ENCODE results near the gene BRD2.

BRD2 gene

DNA sequence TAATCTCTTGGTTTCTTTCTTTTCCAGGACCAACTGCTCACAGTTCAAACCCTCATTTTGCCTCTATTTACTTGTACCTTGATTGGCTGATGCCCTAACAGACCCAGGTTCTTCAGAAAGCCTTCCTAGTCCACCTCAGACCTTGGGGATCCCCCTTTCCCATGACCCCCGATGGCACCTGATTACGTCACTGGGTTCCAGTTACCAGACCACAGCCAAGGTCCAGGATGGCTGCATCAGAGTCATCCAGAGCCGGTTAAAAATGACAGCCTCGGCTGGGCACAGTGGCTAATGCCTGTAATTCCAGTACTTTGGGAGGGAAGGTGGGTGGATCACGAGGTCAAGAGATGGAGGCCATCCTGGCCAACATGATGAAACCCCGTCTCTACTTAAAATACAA, 36.5 kb downstream of the BRD2 start:
- H3K27ac ChIP-seq (replicated peaks; ENCODE audit: low read length) = no peak overlapping the region
- H3K4me2 ChIP-seq (ENCODE audit: insufficient read depth, low read length, poor library complexity, severe bottlenecking) = no peak overlapping the region
- H2BK5ac ChIP-seq (ENCODE audit: low read length) = no peak overlapping the region
- H3K4ac ChIP-seq (ENCODE audit: low read length) = no peak overlapping the region
- H2BK12ac ChIP-seq (ENCODE audit: low read length) = no peak overlapping the region
- no peaks in the 10 kb centered on the region for H3K9me3 ChIP-seq (replicated peaks in 1 of 2; ENCODE audit: control insufficient read depth in 2 of 2, insufficient read depth in 1 of 2, low read depth in 1 of 2, low read length in 2 of 2)
- no peak for DNase-seq (ENCODE audit: low spot score)
- no CpG with 5 or more reads among the region's 6 CpGs for WGBS, 2 donors (ENCODE audit: extremely low coverage in 2 of 2, insufficient read length in 2 of 2, insufficient replicate concordance in 1 of 2)
- no peak overlapping the region for H2AFZ ChIP-seq (ENCODE audit: low read length)
- H3K4me3 ChIP-seq (ENCODE audit: low read length in 2 of 2) = no peak overlapping the region
- H3K36me3 ChIP-seq (replicated peaks in 1 of 2; ENCODE audit: control insufficient read depth in 2 of 2, insufficient read depth in 2 of 2, low read length in 2 of 2) = no peaks in the 10 kb centered on the region
- no peak overlapping the region for H4K8ac ChIP-seq (ENCODE audit: low read depth, low read length)
- peaks cover 0 to 78% (median 0%) of the 10 kb centered on the region in 3 experiments for H3K27me3 ChIP-seq (ENCODE audit: control insufficient read depth in 3 of 3, insufficient read depth in 3 of 3, low read depth in 1 of 3, low read length in 3 of 3)
- H3K18ac ChIP-seq (ENCODE audit: low read length) = no peak overlapping the region
- H3K9ac ChIP-seq (ENCODE audit: low read depth, low read length, poor library complexity) = no peak overlapping the region
- no peaks in the 10 kb centered on the region for H3K79me1 ChIP-seq (ENCODE audit: low read depth, low read length)
- no peak overlapping the region for H2BK15ac ChIP-seq (ENCODE audit: low read length)
- H4K91ac ChIP-seq (ENCODE audit: low read depth, low read length, poor library complexity) = no peak overlapping the region
- no peak overlapping the region for H2BK120ac ChIP-seq (ENCODE audit: low read depth, low read length)
- H3K14ac ChIP-seq (ENCODE audit: low read length) = no peak overlapping the region
- H3K4me1 ChIP-seq (ENCODE audit: control insufficient read depth in 2 of 2, insufficient read depth in 1 of 2, low read depth in 1 of 2, low read length in 2 of 2) = peaks cover 0 to 4% of the 10 kb centered on the region in 2 donors
- H2AK5ac ChIP-seq (ENCODE audit: low read depth, low read length) = no peak overlapping the region
- no peak overlapping the region for H3K23ac ChIP-seq (ENCODE audit: low read depth, low read length, poor library complexity)

DNA sequence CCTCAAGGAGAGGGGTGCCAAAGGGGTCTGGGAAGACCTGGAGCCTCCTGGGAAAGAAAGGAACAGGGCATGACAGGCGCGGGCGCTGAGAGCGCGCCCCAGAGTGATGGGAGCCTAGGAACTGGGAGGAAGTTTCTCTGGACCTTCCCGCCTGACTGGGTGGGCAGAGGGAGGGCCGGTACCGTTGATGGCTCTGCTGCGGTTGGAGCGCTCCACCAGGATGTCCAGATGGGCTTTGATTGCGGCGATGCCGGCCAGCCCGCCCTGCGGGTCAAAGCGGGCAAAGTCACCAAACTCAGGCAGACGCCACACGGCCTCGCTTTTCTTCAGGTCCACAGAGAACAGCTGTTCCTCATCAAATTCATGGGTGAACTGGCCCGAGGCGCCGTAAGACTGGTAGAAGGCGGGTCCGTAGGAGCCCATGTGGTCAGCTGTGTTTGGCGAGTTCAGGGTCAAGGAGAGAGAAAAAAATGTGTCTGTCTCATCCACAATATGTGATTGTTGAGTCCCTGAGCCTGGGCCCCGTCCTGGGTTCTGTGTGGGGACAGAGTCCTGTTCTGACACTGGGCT, 39.5 kb downstream of the BRD2 start:
- no peak overlapping the region for H3K9ac ChIP-seq (ENCODE audit: low read depth, low read length, poor library complexity)
- H3K27me3 ChIP-seq (ENCODE audit: control insufficient read depth in 3 of 3, insufficient read depth in 3 of 3, low read depth in 1 of 3, low read length in 3 of 3) = peaks cover 0 to 69% (median 0%) of the 10 kb centered on the region in 3 experiments
- H4K8ac ChIP-seq (ENCODE audit: low read depth, low read length) = no peak overlapping the region
- H3K4me1 ChIP-seq (ENCODE audit: control insufficient read depth in 2 of 2, insufficient read depth in 1 of 2, low read depth in 1 of 2, low read length in 2 of 2) = peaks cover 0 to 4% of the 10 kb centered on the region in 2 donors
- H2BK5ac ChIP-seq (ENCODE audit: low read length) = no peak overlapping the region
- no peaks in the 10 kb centered on the region for H3K36me3 ChIP-seq (replicated peaks in 1 of 2; ENCODE audit: control insufficient read depth in 2 of 2, insufficient read depth in 2 of 2, low read length in 2 of 2)
- H3K27ac ChIP-seq (replicated peaks; ENCODE audit: low read length) = no peak overlapping the region
- no peak overlapping the region for H3K4me2 ChIP-seq (ENCODE audit: insufficient read depth, low read length, poor library complexity, severe bottlenecking)
- H3K18ac ChIP-seq (ENCODE audit: low read length) = no peak overlapping the region
- no CpG with 5 or more reads among the region's 26 CpGs for WGBS, 2 donors (ENCODE audit: extremely low coverage in 2 of 2, insufficient read length in 2 of 2, insufficient replicate concordance in 1 of 2)
- no peak overlapping the region for H2BK15ac ChIP-seq (ENCODE audit: low read length)
- H2AK5ac ChIP-seq (ENCODE audit: low read depth, low read length) = peak overlapping the region; percentile 48
- peak overlapping the region; percentile 9 for H3K23ac ChIP-seq (ENCODE audit: low read depth, low read length, poor library complexity)
- no peak overlapping the region for H3K4ac ChIP-seq (ENCODE audit: low read length)
- H2BK12ac ChIP-seq (ENCODE audit: low read length) = no peak overlapping the region
- no peak overlapping the region for H3K14ac ChIP-seq (ENCODE audit: low read length)
- no peaks in the 10 kb centered on the region for H3K79me1 ChIP-seq (ENCODE audit: low read depth, low read length)
- no peak overlapping the region for H3K4me3 ChIP-seq (ENCODE audit: low read length in 2 of 2)
- H2AFZ ChIP-seq (ENCODE audit: low read length) = no peak overlapping the region
- no peak overlapping the region for H2BK120ac ChIP-seq (ENCODE audit: low read depth, low read length)
- no peak overlapping the region for H4K91ac ChIP-seq (ENCODE audit: low read depth, low read length, poor library complexity)
- no peaks in the 10 kb centered on the region for H3K9me3 ChIP-seq (replicated peaks in 1 of 2; ENCODE audit: control insufficient read depth in 2 of 2, insufficient read depth in 1 of 2, low read depth in 1 of 2, low read length in 2 of 2)
- DNase-seq (ENCODE audit: low spot score) = no peak

DNA sequence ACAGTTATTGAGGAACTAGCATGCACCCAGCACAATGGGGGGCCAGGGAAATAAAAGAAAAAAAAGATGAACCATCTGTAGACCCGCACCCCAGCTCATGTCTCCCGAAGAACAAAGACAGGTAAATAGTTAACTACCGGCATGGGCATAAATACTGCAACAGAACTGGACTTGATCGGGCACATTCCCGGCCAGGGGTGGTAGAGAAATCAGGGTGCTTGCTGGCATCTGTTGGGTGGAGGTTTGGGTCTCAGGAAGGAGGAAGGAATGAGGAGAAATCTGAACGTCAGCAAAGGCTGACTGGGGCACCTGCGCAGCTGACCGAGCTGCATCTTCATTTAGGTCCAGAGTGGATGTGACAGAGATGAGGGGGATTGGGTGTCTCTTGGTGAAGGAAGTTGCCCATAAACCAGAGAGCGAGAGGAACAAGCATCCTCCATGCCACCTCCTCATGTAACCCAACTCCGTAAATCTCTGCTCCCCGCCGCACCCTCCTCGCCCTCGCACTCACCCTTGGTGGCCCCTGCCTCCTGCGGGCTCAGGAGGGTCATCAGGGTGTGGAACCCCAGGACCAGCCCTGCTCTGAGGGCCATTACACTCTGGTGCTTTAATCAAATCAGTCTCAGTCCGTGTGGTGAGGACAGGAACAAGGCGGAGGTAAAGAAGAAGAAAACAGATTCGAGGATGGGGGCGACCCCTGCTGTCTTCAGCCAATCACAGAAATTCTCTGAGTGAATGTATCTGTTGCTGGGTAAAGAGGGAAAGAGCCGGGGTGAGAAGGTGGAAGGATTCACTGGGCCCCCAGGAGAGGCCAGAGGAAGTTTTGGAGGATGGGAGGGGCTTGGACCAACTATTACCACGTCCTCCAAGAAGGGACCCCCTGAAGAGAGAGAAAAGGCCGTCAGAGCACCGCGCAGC, 40.8 kb downstream of the BRD2 start, which contains the start of gene HLA-DOA:
TSS of gene HLA-DOA (minus strand) at position 648 of the 918 bp plus-strand sequence.
- H3K9ac ChIP-seq (ENCODE audit: low read depth, low read length, poor library complexity) = peak within 1 kb of the TSS; percentile 73
- no peak within 1 kb of the TSS for H2BK12ac ChIP-seq (ENCODE audit: low read length)
- peak; percentile 69 for DNase-seq (ENCODE audit: low spot score)
- H3K4ac ChIP-seq (ENCODE audit: low read length) = no peak within 1 kb of the TSS
- peaks cover 0 to 4% of the 10 kb centered on the region in 2 donors for H3K4me1 ChIP-seq (ENCODE audit: control insufficient read depth in 2 of 2, insufficient read depth in 1 of 2, low read depth in 1 of 2, low read length in 2 of 2)
- H3K36me3 ChIP-seq (replicated peaks in 1 of 2; ENCODE audit: control insufficient read depth in 2 of 2, insufficient read depth in 2 of 2, low read length in 2 of 2) = no peaks in the 10 kb centered on the region
- peak within 1 kb of the TSS; percentile 18 to 74 for H3K4me3 ChIP-seq (ENCODE audit: low read length in 2 of 2)
- H2BK120ac ChIP-seq (ENCODE audit: low read depth, low read length) = no peak within 1 kb of the TSS
- H3K4me2 ChIP-seq (ENCODE audit: insufficient read depth, low read length, poor library complexity, severe bottlenecking) = peak within 1 kb of the TSS; percentile 84
- no peaks in the 10 kb centered on the region for H3K9me3 ChIP-seq (replicated peaks in 1 of 2; ENCODE audit: control insufficient read depth in 2 of 2, insufficient read depth in 1 of 2, low read depth in 1 of 2, low read length in 2 of 2)
- H3K79me1 ChIP-seq (ENCODE audit: low read depth, low read length) = no peaks in the 10 kb centered on the region
- peak within 1 kb of the TSS; percentile 45 for H2BK15ac ChIP-seq (ENCODE audit: low read length)
- peak within 1 kb of the TSS; percentile 98 for H4K8ac ChIP-seq (ENCODE audit: low read depth, low read length)
- H2AFZ ChIP-seq (ENCODE audit: low read length) = peak within 1 kb of the TSS; percentile 85
- H3K18ac ChIP-seq (ENCODE audit: low read length) = peak within 1 kb of the TSS; percentile 92
- no peak within 1 kb of the TSS for H2BK5ac ChIP-seq (ENCODE audit: low read length)
- no peak within 1 kb of the TSS for H3K27ac ChIP-seq (replicated peaks; ENCODE audit: low read length)
- H3K27me3 ChIP-seq (ENCODE audit: control insufficient read depth in 3 of 3, insufficient read depth in 3 of 3, low read depth in 1 of 3, low read length in 3 of 3) = peaks cover 0 to 64% (median 0%) of the 10 kb centered on the region in 3 experiments
- no CpG with 5 or more reads among the region's 24 CpGs for WGBS, 2 donors (ENCODE audit: extremely low coverage in 2 of 2, insufficient read length in 2 of 2, insufficient replicate concordance in 1 of 2)
- no peak within 1 kb of the TSS for H2AK5ac ChIP-seq (ENCODE audit: low read depth, low read length)
- no peak within 1 kb of the TSS for H4K91ac ChIP-seq (ENCODE audit: low read depth, low read length, poor library complexity)
- no peak within 1 kb of the TSS for H3K23ac ChIP-seq (ENCODE audit: low read depth, low read length, poor library complexity)
- no peak within 1 kb of the TSS for H3K14ac ChIP-seq (ENCODE audit: low read length)

DNA sequence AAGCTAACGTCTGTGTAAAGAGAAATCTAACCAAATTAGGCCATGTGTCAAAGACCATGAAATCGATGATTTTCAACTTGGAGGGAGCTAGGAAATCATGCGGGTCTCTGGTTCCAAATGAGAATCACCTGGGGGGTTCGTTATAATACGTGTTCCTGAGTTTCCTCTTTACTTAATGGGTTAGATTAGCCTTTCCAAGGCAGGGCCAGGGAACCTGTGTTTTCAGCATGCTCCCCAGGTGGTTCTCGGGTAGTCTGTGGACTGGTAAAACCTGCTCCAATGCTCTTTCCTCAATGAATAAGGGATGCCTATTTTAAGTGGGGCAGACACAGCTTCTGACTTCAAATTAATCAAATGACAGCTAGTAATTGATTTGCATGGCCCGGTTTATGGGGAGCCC, 42.0 kb downstream of the BRD2 start:
- Histone ChIP-seq H3K79me1 (ENCODE audit: low read depth, low read length) (no peaks in the 10 kb centered on the region), H2BK12ac (ENCODE audit: low read length) (no peak overlapping the region), H4K91ac (ENCODE audit: low read depth, low read length, poor library complexity) (no peak overlapping the region), H3K27me3 (ENCODE audit: control insufficient read depth in 3 of 3, insufficient read depth in 3 of 3, low read depth in 1 of 3, low read length in 3 of 3) (peaks cover 0 to 58% (median 0%) of the 10 kb centered on the region in 3 experiments), H2AFZ (ENCODE audit: low read length) (no peak overlapping the region), H2BK5ac (ENCODE audit: low read length) (no peak overlapping the region), H4K8ac (ENCODE audit: low read depth, low read length) (no peak overlapping the region), H3K14ac (ENCODE audit: low read length) (no peak overlapping the region), H3K4me3 (ENCODE audit: low read length in 2 of 2) (no peak overlapping the region), H3K9me3 (replicated peaks in 1 of 2; ENCODE audit: control insufficient read depth in 2 of 2, insufficient read depth in 1 of 2, low read depth in 1 of 2, low read length in 2 of 2) (no peaks in the 10 kb centered on the region), H3K18ac (ENCODE audit: low read length) (no peak overlapping the region), H2BK120ac (ENCODE audit: low read depth, low read length) (no peak overlapping the region), H3K27ac (replicated peaks; ENCODE audit: low read length) (no peak overlapping the region), H2BK15ac (ENCODE audit: low read length) (no peak overlapping the region), H2AK5ac (ENCODE audit: low read depth, low read length) (no peak overlapping the region), H3K36me3 (replicated peaks in 1 of 2; ENCODE audit: control insufficient read depth in 2 of 2, insufficient read depth in 2 of 2, low read length in 2 of 2) (no peaks in the 10 kb centered on the region), H3K4me1 (ENCODE audit: control insufficient read depth in 2 of 2, insufficient read depth in 1 of 2, low read depth in 1 of 2, low read length in 2 of 2) (peaks cover 0 to 4% of the 10 kb centered on the region in 2 donors), H3K23ac (ENCODE audit: low read depth, low read length, poor library complexity) (no peak overlapping the region), H3K4ac (ENCODE audit: low read length) (no peak overlapping the region), H3K4me2 (ENCODE audit: insufficient read depth, low read length, poor library complexity, severe bottlenecking) (no peak overlapping the region), H3K9ac (ENCODE audit: low read depth, low read length, poor library complexity) (no peak overlapping the region)
- WGBS, 2 donors (ENCODE audit: extremely low coverage in 2 of 2, insufficient read length in 2 of 2, insufficient replicate concordance in 1 of 2) = no CpG with 5 or more reads among the region's 7 CpGs
- no peak for DNase-seq (ENCODE audit: low spot score)

Data from neuronal stem cell (in vitro differentiated cells).